GM21390 (cell line): ENCODE data around the gene RPL26.
"Not testable (repeated sequence)": the region's sequence is repeated elsewhere in the genome, so short reads cannot be mapped to it uniquely, and the experiment has no call there.

Experiments used
- ATAC-seq: cut with Tn5 transposase; IDR thresholded peaks from one replicate; pipeline ENCODE4 v1.9.1; 2021; ENCODE audit not compliant: unreplicated experiment

The RPL26 gene

GRCh38 chr17:8369944-8370343 is 13.0 kb downstream of the RPL26 start:
- ATAC-seq = no peak

GRCh38 chr17:8368193-8368592 is 14.8 kb downstream of the RPL26 start:
- no peak for ATAC-seq

- ATAC-seq = no peak
Observed at GRCh38 chr17:8366231-8366630, 16.8 kb downstream of the RPL26 start.

GRCh38 chr17:8365143-8365542 is 17.9 kb downstream of the RPL26 start:
- no peak for ATAC-seq

- no peak for ATAC-seq
Observed at GRCh38 chr17:8362651-8363332, 20.2 kb downstream of the RPL26 start.

- ATAC-seq = no peak
Observed at GRCh38 chr17:8360751-8361150, 22.2 kb downstream of the RPL26 start.

- ATAC-seq = no peak
Observed at GRCh38 chr17:8360260-8360659, 22.7 kb downstream of the RPL26 start.

- no peak for ATAC-seq
Observed at GRCh38 chr17:8359769-8360168, 23.2 kb downstream of the RPL26 start.

GRCh38 chr17:8357910-8358309 is 25.1 kb downstream of the RPL26 start:
- no peak for ATAC-seq

GRCh38 chr17:8354236-8354635 is 28.8 kb downstream of the RPL26 start:
- ATAC-seq = no peak

- ATAC-seq = no peak
Observed at GRCh38 chr17:8353736-8354135, 29.3 kb downstream of the RPL26 start.

- ATAC-seq = no peak
Observed at GRCh38 chr17:8350339-8350738, 32.7 kb downstream of the RPL26 start.

- ATAC-seq = not testable (repeated sequence)
Observed at GRCh38 chr17:8347001-8347400, 36.0 kb downstream of the RPL26 start.

- no peak for ATAC-seq
Observed at GRCh38 chr17:8345951-8346665, 36.9 kb downstream of the RPL26 start.

GRCh38 chr17:8345052-8345690 is 37.8 kb downstream of the RPL26 start:
- ATAC-seq = no peak

GRCh38 chr17:8341456-8341855 is 41.5 kb downstream of the RPL26 start:
- no peak for ATAC-seq

GRCh38 chr17:8339540-8339939 is 43.5 kb downstream of the RPL26 start, which contains the start of gene ODF4:
ODF4 (plus strand) TSS chr17:8339840; CDS start chr17:8340052, 212 bp downstream.
- no peak for ATAC-seq

GRCh38 chr17:8338753-8339140 is 44.2 kb downstream of the RPL26 start:
- no peak for ATAC-seq

GRCh38 chr17:8337802-8338752 is 44.9 kb downstream of the RPL26 start:
- no peak for ATAC-seq

GRCh38 chr17:8333281-8333680 is 49.7 kb downstream of the RPL26 start:
- no peak for ATAC-seq

- no peak for ATAC-seq
Observed at GRCh38 chr17:8332688-8333087, 50.3 kb downstream of the RPL26 start.
